Measurements from ENCODE around the gene UNK.
A peak's percentile ranks its signal among the peaks of the same experiment; 100 is the strongest.

- TF ChIP-seq, protein P1, sequence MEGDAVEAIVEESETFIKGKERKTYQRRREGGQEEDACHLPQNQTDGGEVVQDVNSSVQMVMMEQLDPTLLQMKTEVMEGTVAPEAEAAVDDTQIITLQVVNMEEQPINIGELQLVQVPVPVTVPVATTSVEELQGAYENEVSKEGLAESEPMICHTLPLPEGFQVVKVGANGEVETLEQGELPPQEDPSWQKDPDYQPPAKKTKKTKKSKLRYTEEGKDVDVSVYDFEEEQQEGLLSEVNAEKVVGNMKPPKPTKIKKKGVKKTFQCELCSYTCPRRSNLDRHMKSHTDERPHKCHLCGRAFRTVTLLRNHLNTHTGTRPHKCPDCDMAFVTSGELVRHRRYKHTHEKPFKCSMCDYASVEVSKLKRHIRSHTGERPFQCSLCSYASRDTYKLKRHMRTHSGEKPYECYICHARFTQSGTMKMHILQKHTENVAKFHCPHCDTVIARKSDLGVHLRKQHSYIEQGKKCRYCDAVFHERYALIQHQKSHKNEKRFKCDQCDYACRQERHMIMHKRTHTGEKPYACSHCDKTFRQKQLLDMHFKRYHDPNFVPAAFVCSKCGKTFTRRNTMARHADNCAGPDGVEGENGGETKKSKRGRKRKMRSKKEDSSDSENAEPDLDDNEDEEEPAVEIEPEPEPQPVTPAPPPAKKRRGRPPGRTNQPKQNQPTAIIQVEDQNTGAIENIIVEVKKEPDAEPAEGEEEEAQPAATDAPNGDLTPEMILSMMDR (IDR thresholded peaks at IDR 0.05) = no peak
- TF ChIP-seq POLR2AphosphoS5 (IDR thresholded peaks at IDR 0.05) = peak; percentile 89 to 94 (median 92)
- peak; percentile 43 to 76 for TF ChIP-seq POLR2A (IDR thresholded peaks at IDR 0.05)
- TF ChIP-seq EP300 (IDR thresholded peaks at IDR 0.05) = peak in 1 of 4 donors; percentile 81
Measured at GRCh38 chr17:75784473-75785015, at the start of gene UNK.

All from sigmoid colon (tissue), 4 donors.